Endothelial cell of hepatic sinusoid (primary cell): ENCODE measurements around the gene CCHCR1.
"Not testable (repeated sequence)": the region's sequence is repeated elsewhere in the genome, so short reads cannot be mapped to it uniquely, and the experiment has no call there.

Experiments used
- in situ Hi-C: cut with HindIII; loops from 2 replicates; pipeline ENCODE4 v1.10.0; 2017; ENCODE audit warnings: low sequenced_read_pairs

Gene CCHCR1

GRCh38 chr6:31185695-31186051, 28.1 kb upstream of the CCHCR1 start:
- in situ Hi-C loops = not testable (repeated sequence)

DNA sequence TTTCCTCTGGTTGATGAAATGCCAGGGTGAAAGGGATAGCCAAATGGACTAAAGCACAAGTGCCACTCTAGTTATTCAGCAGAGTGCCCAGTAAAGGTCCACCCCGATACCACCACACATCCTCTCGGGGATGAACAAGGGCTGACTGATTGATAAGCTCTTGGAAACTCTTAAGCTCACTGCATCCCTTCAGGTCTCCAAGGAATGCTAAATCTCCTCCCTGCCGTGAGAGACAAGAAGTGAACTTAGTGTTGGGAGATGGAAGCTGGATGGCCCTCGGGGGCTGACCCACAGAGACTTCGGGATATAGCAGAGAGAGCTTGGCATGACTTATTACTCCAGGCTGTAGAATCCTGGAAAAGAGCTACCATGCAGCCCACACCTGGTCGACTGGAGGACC, 26.3 kb upstream of the CCHCR1 start:
- in situ Hi-C loops = loop anchor here (5.0 kb wide), 1 partner anchor 57 kb away; no protein-coding TSS in a partner anchor

GRCh38 chr6:31183287-31183686, 25.7 kb upstream of the CCHCR1 start:
- in situ Hi-C loops = loop anchor here (5.0 kb wide), 1 partner anchor 56 kb away; no protein-coding TSS in a partner anchor

GRCh38 chr6:31180500-31180899, 22.9 kb upstream of the CCHCR1 start:
- in situ Hi-C loops = loop anchor here (5.0 kb wide), 1 partner anchor 53 kb away; no protein-coding TSS in a partner anchor

DNA sequence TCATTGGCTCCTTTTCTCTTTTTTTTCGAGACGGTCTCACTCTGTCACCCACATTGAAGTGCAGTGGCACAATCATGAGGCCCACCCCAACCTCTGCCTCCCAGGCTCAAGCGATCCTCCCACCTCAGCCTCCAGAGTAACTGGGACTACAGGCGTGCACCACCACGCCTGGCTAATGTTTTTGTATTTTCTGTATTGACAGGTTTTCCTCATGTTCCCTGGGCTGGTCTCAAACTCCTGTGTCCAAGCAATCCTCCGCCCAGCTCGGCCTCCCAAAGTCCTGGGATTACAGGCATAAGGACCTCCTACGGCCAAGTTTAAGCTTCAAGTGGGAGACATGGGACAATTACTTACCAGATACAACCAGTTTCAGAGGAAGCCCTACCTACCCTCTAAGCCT, 22.3 kb upstream of the CCHCR1 start:
- in situ Hi-C loops = loop anchor here (5.0 kb wide), 1 partner anchor 53 kb away; no protein-coding TSS in a partner anchor

DNA sequence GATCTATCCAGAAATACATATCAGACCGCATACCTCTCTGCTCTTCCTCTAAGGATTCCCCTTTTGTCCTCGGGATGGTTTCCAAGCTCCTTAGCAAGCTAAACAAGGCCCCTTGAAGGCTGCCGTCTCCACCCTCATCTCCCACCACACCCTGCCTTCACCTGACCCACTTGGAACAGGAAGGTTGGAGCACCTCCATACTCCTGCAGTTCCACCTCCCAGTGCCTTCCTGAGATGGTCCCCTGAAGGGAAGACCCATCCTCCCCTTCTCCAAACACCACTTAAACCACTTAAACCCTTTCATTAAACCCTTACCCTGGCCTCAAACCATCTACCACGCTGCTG, 21.4 kb upstream of the CCHCR1 start:
- in situ Hi-C loops = no loop called here

- in situ Hi-C loops = no loop called here
Measured at GRCh38 chr6:31178143-31179041, 20.8 kb upstream of the CCHCR1 start.

DNA sequence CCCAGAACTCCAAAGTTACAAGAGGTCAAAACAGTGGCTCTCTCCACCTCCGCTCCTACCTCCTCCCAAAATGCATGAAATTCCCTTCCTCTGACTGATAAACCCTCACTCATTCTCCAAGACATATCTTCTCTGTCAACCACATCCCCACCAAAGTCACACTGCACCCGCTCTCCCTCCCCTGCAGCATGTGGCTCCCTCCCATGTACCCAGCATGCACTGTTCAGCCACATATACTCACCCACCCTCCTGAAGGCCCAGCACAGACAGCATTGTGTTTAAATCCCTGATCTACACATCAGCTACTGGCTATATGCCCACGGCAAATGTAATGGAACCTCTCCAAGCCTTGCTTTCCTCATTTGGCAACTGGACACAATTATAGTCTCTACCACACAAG, 18.4 kb upstream of the CCHCR1 start:
- in situ Hi-C loops = no loop called here

DNA sequence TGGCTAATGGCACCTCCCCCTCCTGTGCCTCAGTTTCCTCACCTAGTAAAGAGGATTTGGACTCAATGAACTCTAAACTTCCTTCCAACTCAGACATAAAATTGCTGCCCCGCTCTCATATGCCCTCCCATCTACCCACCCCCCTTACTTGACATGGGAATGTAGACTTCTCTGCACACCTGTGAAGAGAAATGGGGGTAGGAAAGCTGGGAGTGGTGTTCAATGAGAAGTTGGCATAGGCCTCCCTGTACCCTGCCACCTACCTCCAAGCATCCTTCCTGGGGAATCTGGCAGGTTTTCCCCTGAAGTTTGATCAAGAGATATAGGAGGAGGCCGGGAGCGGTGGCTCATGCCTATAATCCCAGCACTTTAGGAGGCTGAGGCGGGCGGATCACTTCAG, 16.8 kb upstream of the CCHCR1 start:
- in situ Hi-C loops = no loop called here

GRCh38 chr6:31173406-31173805, 15.8 kb upstream of the CCHCR1 start:
- in situ Hi-C loops = no loop called here

GRCh38 chr6:31172973-31173384, 15.4 kb upstream of the CCHCR1 start:
- in situ Hi-C loops = no loop called here

GRCh38 chr6:31171931-31172905, 14.6 kb upstream of the CCHCR1 start:
- in situ Hi-C loops = no loop called here

- in situ Hi-C loops = no loop called here
Measured at GRCh38 chr6:31170987-31171671, 13.5 kb upstream of the CCHCR1 start.

DNA sequence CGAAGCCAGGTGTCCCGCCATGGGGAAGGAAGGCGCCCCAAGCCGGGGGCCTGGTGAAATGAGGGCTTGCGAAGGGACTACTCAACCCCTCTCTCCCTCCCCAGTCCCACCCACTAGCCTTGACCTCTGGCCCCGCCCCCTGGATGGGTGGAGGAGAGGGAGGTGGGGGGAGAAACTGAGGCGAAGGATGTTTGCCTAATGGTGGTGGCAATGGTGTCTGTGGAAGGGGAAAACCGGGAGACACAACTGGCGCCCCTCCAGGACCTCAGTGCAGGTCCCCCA, 12.9 kb upstream of the CCHCR1 start, which contains the start of gene POU5F1:
Gene POU5F1, minus strand, starts transcription at position 83 of the 282 bp plus-strand sequence. Its CDS starts 62 bp downstream, at position 21.
- in situ Hi-C loops = no loop called here

DNA sequence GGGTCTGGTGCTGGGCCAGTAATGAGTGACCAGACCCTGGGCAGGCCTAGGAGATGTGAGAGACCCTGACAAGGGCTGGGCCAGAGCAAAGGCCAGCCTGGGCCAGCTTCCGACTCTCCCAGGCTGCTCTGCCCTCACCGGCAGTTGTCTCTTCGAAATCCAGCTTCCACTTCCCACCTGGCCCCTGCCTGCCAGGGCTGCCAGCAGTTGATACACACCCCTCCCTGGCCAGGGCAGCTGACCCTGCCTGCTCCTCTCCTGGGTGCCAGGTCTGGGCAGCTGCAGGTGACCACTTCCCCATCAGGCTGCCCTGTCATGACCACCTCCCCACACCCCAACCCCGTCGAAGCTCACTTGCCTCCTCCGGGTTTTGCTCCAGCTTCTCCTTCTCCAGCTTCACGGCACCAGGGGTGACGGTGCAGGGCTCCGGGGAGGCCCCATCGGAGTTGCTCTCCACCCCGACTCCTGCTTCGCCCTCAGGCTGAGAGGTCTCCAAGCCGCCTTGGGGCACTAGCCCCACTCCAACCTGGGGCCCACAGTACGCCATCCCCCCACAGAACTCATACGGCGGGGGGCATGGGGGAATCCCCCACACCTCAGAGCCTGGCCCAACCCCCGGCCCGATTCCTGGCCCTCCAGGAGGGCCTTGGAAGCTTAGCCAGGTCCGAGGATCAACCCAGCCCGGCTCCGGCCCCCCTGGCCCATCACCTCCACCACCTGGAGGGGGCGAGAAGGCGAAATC, 12.4 kb upstream of the CCHCR1 start:
- in situ Hi-C loops = not testable (repeated sequence)

DNA sequence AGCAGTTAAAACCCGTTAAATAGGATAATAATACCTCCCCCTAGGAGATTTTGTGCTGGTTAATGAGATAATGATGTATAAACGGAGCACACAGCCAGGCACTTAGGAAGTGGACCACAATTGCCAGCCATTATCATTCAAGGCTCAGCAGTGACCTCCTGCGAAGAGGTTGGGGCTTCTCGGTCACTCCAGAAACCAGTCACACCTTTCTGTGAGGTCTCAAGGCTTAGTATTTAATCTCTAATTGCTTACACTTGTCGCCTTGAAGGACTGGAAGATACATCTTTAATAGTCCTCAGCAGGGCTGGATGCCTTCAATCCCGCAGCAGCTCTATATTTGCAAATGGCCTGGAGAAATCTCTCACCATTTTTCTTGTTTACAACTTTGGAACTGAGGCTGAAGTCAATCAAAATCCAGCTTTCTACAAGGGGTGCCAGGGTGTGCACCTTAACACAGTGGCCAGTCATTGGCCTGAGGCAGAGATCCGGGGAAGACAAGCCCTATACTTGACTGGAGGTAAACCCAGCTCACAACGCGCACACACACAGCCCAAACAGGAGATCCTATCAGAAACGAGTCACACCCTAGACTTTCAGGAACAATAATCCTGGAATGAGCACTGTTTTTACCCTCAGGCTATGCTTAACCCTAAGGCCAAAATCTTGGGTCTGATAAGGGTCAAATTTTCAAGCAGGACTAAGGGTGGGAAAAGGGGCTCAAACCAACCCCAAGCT, 11.7 kb upstream of the CCHCR1 start:
- in situ Hi-C loops = no loop called here

DNA sequence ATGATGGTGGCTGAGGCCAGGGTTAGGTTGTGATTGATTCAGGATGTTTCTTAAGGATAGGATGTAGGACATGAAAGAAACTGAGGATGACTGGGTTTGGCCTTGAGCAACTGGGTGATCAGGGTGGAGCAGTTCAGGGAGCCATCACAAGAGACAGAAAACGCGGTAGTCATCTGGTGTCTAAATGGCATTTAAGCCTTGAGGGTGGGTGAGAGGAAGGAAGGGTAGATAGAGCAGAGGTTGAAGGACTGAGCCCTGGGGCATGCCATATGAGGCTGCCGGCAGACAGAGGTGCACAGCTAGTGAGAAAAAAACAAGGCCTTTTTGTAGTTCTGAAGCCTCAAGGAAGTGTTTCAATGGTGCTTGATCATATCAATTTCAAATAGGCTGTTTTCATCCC, 11.0 kb upstream of the CCHCR1 start:
- in situ Hi-C loops = no loop called here

GRCh38 chr6:31165986-31166385, 8.4 kb upstream of the CCHCR1 start:
- in situ Hi-C loops = no loop called here

GRCh38 chr6:31165064-31165832, 7.6 kb upstream of the CCHCR1 start:
- in situ Hi-C loops = not testable (repeated sequence)
